Measurements from ENCODE around the gene SLC26A1.

Gene SLC26A1

GRCh38 chr4:993111-994029 lies at the start of gene SLC26A1:
Gene SLC26A1 (minus strand): TSS chr4:993404. CDS start chr4:991703, 1,701 bp downstream.
- DNase-seq (ENCODE audit: low spot score) = no peak

GRCh38 chr4:1042352-1043055 lies 49.3 kb upstream of the SLC26A1 start:
- no peak for DNase-seq (ENCODE audit: low spot score)

- DNase-seq (ENCODE audit: low spot score) = no peak
Observed at GRCh38 chr4:1041936-1042330, 48.7 kb upstream of the SLC26A1 start.

- no peak for DNase-seq (ENCODE audit: low spot score)
Observed at GRCh38 chr4:1041147-1041935, 48.1 kb upstream of the SLC26A1 start.

- DNase-seq (ENCODE audit: low spot score) = no peak
Observed at GRCh38 chr4:1040344-1041146, 47.3 kb upstream of the SLC26A1 start.

- DNase-seq (ENCODE audit: low spot score) = no peak
Observed at GRCh38 chr4:1039493-1040343, 46.5 kb upstream of the SLC26A1 start.

GRCh38 chr4:1038948-1039492 lies 45.8 kb upstream of the SLC26A1 start:
- no peak for DNase-seq (ENCODE audit: low spot score)

GRCh38 chr4:1036976-1037810 lies 44.0 kb upstream of the SLC26A1 start:
- DNase-seq (ENCODE audit: low spot score) = no peak

- no peak for DNase-seq (ENCODE audit: low spot score)
Observed at GRCh38 chr4:1036095-1036494, 42.9 kb upstream of the SLC26A1 start.

- no peak for DNase-seq (ENCODE audit: low spot score)
Observed at GRCh38 chr4:1035510-1035909, 42.3 kb upstream of the SLC26A1 start.

GRCh38 chr4:1033840-1034551 lies 40.8 kb upstream of the SLC26A1 start:
- no peak for DNase-seq (ENCODE audit: low spot score)

- no peak for DNase-seq (ENCODE audit: low spot score)
Observed at GRCh38 chr4:1032861-1033260, 39.7 kb upstream of the SLC26A1 start.

GRCh38 chr4:1031956-1032795 lies 39.0 kb upstream of the SLC26A1 start:
- DNase-seq (ENCODE audit: low spot score) = peak; percentile 48

GRCh38 chr4:1031346-1031745 lies 38.1 kb upstream of the SLC26A1 start:
- no peak for DNase-seq (ENCODE audit: low spot score)

GRCh38 chr4:1030559-1030958 lies 37.4 kb upstream of the SLC26A1 start:
- DNase-seq (ENCODE audit: low spot score) = no peak

GRCh38 chr4:1030031-1030430 lies 36.8 kb upstream of the SLC26A1 start:
- DNase-seq (ENCODE audit: low spot score) = no peak

- DNase-seq (ENCODE audit: low spot score) = no peak
Observed at GRCh38 chr4:1029529-1029928, 36.3 kb upstream of the SLC26A1 start.

Data from germinal center (tissue), 1 donor.